Activated naive CD4-positive, alpha-beta T cell treated with anti-CD3 and anti-CD28 coated beads, Interleukin-2, amount 50 U/mL, for 72 hours (primary cell): ENCODE measurements around the gene IL15. TPM values are rescaled to one million over a fixed set of nuclear protein-coding genes. Genes with fewer than 3 reads are reported as not detected.
"Not testable (repeated sequence)": the region's sequence is repeated elsewhere in the genome, so short reads cannot be mapped to it uniquely, and the experiment has no call there.

Experiments used
- ATAC-seq, 2 donors: fragments of 150-1000 bp; cut with Tn5 transposase; 2 replicates each; pipeline ENCODE4 v1.10.0; 2021; ENCODE audit warnings: mild to moderate bottlenecking in 2 of 2, moderate library complexity in 2 of 2
- DNase-seq, 2 donors: peaks; one replicate each; pipeline ENCODE4 v3.0.0; 2021 to 2022; ENCODE audit warnings: low spot score in 2 of 2
- H3K27ac Mint-ChIP-seq, 2 donors: one replicate each; pipeline ENCODE4 v1.8.0; 2022; ENCODE audit warnings: mild to moderate bottlenecking in 2 of 2, mixed read lengths in 2 of 2
- H3K36me3 Mint-ChIP-seq, 2 donors: one replicate each; pipeline ENCODE4 v1.8.0; 2022; ENCODE audit warnings: mixed read lengths in 2 of 2
- H3K9me3 Mint-ChIP-seq, 2 donors: one replicate each; pipeline ENCODE4 v1.8.0; 2022; ENCODE audit warnings: mixed read lengths in 2 of 2
- total RNA-seq, 2 donors: library from RNA; stranded (reverse); gene quantifications; one replicate each; pipeline ENCODE4 v1.2.3, GENCODE V29; 2022

Gene IL15
- total RNA-seq, 2 donors from 2014 or later: 1.1 to 1.2 TPM

DNA sequence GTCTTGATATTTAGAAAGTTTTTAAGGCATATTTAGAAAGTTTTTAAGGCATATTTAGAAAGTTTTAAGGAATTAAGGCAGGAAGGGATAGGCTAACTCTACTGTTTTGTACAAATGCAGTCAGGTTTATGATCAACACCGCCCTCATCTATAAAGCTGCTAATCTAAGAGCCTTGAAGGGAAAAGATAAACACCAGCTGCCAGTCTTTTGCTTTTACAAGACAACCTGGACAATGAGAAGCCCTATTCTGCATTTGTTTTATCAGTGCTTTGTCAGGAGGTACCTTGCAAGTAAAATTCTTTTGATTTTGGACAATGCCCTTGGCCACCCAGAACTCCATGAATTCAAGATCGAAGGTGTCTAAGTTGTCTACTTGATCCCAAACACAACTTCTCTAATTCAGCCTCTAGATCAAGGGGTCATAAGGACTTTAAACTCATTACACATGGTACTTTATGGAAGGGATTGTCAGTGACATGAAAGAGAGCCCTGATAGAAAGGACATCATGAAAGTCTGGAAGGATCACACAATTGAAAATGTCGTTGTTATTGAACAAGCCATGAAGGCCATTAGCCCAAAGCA, 39.8 kb downstream of the IL15 start:
- ATAC-seq (no peak), DNase-seq (no peak)
- Mint-ChIP-seq H3K36me3 (no peaks in the 10 kb centered on the region), H3K27ac (no peak overlapping the region), H3K9me3 (no peaks in the 10 kb centered on the region)

- ATAC-seq: no peak
- H3K36me3 Mint-ChIP-seq: no peaks in the 10 kb centered on the region
- H3K27ac Mint-ChIP-seq: no peak overlapping the region
- no peaks in the 10 kb centered on the region for H3K9me3 Mint-ChIP-seq
- no peak for DNase-seq
Measured at GRCh38 chr4:141680060-141680459, 43.7 kb downstream of the IL15 start.

- Mint-ChIP-seq H3K9me3 (no peaks in the 10 kb centered on the region), H3K36me3 (no peaks in the 10 kb centered on the region), H3K27ac (no peak overlapping the region)
- ATAC-seq (no peak), DNase-seq (no peak)
Measured at GRCh38 chr4:141684785-141685184, 48.4 kb downstream of the IL15 start.

DNA sequence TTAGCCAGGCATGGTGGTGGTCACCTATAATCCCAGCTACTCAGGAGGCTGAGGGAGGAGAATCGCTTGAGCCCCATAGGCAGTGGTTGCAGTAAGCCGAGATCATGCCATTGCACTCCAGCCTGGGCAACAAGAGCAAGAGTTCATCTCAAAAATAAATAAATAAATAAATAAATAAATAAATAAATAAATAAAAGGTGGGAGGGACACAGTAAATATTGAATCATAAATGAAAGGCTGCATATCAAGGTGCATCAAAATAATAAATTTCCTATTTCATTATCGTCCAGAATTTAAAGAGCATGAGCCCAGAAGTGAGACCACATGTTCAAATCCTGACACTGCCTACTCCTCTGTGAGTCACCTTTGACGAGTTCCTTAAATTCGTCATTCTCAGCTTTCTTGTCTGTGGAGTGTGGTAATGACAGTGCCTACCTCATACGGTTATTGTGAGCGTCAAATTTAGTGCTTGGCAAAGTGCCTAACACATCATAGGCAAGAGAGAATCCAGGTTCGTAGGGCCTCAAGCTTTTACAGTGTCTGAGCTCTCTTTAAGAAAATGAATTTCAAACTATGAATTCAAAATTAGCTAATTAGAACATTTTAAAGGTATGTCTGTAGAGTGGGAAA, 49.9 kb downstream of the IL15 start:
- no peak overlapping the region for H3K27ac Mint-ChIP-seq
- H3K9me3 Mint-ChIP-seq: no peaks in the 10 kb centered on the region
- ATAC-seq (peak in 1 of 2 donors; percentile 52), DNase-seq (no peak)
- H3K36me3 Mint-ChIP-seq: no peaks in the 10 kb centered on the region

DNA sequence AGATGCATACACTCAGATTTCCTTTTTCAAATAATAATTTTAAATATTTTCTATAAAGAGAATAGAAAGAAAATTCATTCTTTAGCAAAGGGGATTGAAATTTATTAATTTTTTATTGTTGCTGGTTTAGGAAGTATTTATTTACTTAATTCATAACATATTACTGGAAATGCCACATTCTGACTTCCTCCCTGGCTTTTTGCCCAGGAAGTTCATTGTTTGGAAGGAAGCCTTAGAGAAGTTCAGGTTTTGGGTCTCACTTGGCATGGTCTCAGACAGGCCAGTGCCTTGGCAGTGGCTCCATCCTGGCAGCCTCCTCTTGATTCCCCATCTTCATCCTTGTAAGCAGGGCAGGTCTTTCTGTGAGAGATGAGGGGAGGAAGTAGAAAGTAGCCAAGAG, 50.5 kb downstream of the IL15 start:
- no peak for ATAC-seq
- Mint-ChIP-seq H3K27ac (no peak overlapping the region), H3K9me3 (no peaks in the 10 kb centered on the region), H3K36me3 (no peaks in the 10 kb centered on the region)
- DNase-seq: no peak

DNA sequence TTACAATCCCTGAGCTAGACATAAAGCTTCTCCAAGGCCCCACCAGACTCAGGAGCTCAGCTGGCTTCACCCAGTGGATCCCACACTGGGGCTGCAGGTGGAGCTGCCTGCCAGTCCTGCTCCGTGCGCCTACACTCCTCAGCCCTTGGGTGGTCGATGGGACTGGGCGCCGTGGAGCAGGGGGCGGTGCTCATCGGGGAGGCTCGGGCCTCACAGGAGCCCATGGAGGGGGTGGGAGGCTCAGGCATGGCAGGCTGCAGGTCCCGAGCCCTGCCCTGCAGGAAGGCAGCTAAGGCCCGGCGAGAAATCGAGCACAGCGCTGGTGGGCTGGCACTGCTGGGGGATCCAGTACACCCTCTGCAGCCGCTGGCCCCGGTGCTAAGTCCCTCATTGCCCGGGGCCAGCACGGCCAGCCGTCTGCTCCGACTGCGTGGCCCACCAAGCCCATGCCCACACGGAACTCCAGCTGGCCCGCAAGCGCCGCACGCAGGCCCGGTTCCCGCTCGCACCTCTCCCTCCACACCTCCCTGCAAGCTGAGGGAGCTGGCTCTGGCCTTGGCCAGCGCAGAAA, 53.4 kb downstream of the IL15 start:
- DNase-seq, H3K9me3 Mint-ChIP-seq, H3K36me3 Mint-ChIP-seq, ATAC-seq, H3K27ac Mint-ChIP-seq: not testable (repeated sequence)

DNA sequence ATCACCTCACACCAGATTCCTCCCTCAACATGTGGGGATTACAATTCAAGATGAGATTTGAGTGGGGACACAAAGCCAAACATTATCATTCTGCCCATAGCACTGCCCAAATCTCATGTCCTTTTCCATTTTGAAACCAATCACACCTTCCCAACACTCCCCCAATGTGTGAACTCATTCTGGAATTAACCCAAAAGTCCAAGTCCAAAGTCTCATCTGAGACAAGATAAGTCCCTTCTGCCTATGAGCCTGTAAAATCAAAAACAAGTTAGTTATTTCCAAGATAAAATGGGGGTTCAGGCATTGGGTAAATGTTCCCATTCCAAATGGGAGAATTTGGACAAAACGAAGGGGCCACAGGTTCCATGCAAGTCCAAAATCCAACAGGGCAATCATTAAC, 54.9 kb downstream of the IL15 start:
- not testable (repeated sequence) for H3K27ac Mint-ChIP-seq, DNase-seq, H3K36me3 Mint-ChIP-seq, ATAC-seq, H3K9me3 Mint-ChIP-seq

DNA sequence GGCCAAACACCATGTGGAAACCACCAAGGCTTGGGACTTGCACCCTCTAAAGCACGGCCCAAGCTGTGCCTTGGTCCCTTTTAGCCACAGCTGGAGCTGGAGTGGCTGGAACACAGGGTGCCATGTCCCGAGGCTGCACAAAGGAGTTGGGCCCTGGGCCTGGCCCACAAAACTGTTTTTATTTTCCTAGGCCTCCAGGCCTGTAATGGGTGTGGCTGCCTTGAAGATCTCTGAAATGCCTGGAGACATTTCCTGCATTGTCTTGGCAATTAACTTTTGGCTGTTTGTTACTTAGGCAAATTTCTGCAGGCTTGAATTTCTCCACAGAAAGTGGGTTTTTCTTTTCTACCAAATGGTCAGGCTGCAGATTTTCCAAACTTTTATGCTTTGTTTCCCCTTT, 55.7 kb downstream of the IL15 start:
- Mint-ChIP-seq H3K36me3 (no peaks in the 10 kb centered on the region), H3K9me3 (no peaks in the 10 kb centered on the region), H3K27ac (no peak overlapping the region)
- ATAC-seq (no peak), DNase-seq (no peak)

DNA sequence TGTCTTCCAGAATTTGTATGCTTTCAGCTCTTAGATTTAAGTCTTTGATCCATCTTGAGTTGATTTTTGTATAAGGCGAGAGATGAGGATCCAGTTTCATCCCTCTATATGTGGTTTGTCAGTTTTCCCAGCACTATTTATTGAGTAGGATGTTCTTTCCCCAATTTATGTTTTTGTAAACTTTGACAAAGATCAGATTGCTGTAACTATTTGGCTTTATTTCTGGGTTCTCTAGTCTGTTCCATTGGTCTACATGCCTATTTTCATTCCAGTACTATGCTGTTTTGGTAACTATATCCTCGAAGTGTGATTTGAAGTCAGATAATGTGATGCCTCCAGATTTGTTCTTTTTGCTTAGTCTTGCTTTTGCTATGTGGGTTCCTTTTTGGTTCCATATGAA, 60.7 kb downstream of the IL15 start:
- Mint-ChIP-seq H3K27ac (no peak overlapping the region), H3K9me3 (no peaks in the 10 kb centered on the region), H3K36me3 (no peaks in the 10 kb centered on the region)
- ATAC-seq (no peak), DNase-seq (no peak)

DNA sequence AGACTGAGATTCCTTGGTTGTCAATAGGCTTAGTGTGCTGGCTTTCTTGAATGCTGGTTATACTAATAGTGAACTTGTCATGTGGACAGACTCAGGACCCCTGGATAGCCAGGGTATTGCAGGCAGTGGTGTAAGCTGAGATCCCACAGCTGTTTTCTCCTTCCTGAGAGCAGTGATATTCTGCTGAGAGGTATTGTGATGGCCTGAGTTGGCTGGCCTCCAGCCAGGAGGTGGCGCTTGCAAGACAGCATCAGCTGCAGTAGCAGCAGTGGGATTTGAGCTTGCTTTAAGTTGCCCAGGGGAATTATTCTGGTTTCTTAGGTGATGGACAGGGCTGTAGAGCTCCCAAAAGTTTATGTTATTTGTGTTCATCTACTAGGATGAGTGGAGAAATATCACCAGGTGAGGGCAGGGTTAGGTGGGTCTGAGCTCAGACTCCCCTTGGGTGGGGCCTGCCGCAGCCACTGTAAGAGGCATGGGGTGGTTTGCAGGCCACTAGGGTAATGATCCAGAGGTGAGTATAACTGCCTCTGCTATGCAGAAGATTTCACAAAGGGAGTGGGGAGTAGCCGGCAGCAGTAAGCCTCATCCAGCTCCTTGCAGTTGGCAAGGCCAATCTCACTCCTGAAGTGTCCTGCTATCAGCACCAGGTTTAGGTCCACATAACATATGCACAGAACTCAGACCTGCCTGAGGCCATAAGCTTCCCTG, 66.2 kb downstream of the IL15 start:
- no peak for ATAC-seq
- no peak overlapping the region for H3K27ac Mint-ChIP-seq
- H3K9me3 Mint-ChIP-seq: peaks cover 0 to 8% of the 10 kb centered on the region in 2 donors

DNA sequence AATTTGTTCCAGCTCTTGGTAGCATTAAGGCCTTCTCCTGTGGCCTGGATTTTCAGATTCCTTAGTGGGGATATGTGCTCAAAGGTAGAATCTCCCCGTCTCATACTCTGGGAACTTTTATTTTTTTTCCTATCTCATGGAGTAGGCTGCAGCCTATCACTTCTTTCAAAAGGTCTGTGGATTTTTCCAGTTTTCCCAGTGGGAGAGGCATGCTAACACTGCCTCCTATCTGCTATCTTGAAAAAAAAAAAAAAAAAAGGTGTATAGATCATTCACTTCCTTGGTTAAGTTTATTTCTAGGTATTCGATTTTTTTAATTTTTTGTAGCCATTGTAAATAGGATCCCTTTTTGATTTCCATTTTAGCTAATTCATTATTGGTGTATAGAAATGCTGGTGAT, 67.1 kb downstream of the IL15 start:
- Mint-ChIP-seq H3K27ac (no peak overlapping the region), H3K36me3 (peaks cover 0 to 7% of the 10 kb centered on the region in 2 donors), H3K9me3 (peaks cover 0 to 12% of the 10 kb centered on the region in 2 donors)
- ATAC-seq (no peak), DNase-seq (no peak)

More for the DNA sequence above, 66.2 kb downstream of the IL15 start:
- no peak for DNase-seq
- peaks cover 0 to 5% of the 10 kb centered on the region in 2 donors for H3K36me3 Mint-ChIP-seq

DNA sequence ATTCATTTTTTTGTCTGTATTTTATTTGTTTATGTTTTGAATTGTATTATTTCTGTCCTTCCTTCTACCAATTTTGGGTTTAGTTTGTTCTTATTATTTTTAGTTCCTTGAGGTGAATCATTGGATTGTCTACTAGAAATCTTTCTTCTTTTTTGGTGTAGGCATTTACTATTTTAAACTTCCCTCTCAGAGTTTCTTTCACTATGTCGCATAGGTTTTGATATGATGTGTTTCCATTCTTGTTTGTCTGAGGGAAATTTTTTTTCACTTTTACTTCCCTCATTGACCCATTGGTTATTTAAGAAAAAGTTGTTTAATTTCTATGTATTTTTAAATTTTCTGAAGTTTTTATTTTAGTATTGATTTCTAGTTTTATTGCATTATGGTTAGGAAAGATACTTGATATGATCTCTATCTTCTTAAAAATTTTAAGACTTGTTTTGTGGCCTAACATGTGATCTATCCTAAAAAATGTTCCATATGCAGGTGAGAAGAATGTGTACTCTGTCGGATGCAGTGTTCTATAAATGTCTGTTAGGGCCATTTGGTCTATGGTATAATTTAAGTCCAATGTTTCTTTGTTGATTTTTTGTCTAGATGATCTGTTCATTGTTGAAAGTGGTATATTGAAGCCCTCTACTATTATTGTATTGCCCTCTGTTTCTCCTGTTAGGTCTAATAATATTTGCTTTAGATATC, 68.8 kb downstream of the IL15 start:
- no peak for DNase-seq
- H3K36me3 Mint-ChIP-seq: peaks cover 0 to 7% of the 10 kb centered on the region in 2 donors
- H3K27ac Mint-ChIP-seq: no peak overlapping the region
- peaks cover 0 to 14% of the 10 kb centered on the region in 2 donors for H3K9me3 Mint-ChIP-seq
- ATAC-seq: no peak

DNA sequence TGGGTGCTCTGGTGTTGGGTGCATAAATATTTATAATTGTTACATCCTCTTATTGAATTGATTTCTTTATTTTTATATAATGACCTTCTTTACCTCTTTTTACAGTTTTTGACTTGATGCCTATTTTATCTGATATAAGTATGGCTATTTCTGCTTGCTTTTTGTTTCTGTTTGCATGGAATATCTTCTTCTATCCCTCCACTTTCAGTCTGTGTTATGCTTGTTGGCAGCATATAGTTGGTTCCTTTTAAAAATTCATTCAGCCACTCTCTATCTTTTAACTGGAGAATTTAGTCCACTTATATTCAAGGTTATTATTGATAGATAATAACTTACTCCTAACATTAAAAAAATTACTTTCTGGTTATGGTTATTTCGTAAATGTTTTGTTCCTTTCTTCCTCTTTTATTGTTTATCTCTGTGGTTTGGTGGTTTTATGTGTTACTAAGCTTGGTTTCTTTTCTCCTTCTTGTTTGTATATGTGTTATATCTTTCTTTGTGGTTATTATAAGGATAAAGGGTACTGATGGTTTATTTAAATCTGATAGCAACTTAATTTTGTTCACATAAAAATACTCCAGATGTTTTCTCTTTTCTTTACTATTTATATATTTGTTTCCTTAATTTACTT, 69.5 kb downstream of the IL15 start:
- ATAC-seq (no peak), DNase-seq (no peak)
- Mint-ChIP-seq H3K9me3 (peaks cover 0 to 14% of the 10 kb centered on the region in 2 donors), H3K27ac (no peak overlapping the region), H3K36me3 (peaks cover 0 to 7% of the 10 kb centered on the region in 2 donors)

GRCh38 chr4:141706445-141706844, 70.1 kb downstream of the IL15 start:
- ATAC-seq (no peak), DNase-seq (no peak)
- peaks cover 0 to 14% of the 10 kb centered on the region in 2 donors for H3K9me3 Mint-ChIP-seq
- H3K36me3 Mint-ChIP-seq: peaks cover 0 to 7% of the 10 kb centered on the region in 2 donors
- H3K27ac Mint-ChIP-seq: no peak overlapping the region

GRCh38 chr4:141711211-141711610, 74.8 kb downstream of the IL15 start:
- Mint-ChIP-seq H3K36me3 (peaks cover 0 to 7% of the 10 kb centered on the region in 2 donors), H3K9me3 (peaks cover 0 to 10% of the 10 kb centered on the region in 2 donors), H3K27ac (no peak overlapping the region)
- ATAC-seq (no peak), DNase-seq (no peak)

GRCh38 chr4:141713185-141713584, 76.8 kb downstream of the IL15 start:
- ATAC-seq: no peak
- H3K27ac Mint-ChIP-seq: no peak overlapping the region

More at GRCh38 chr4:141713185-141713584, 76.8 kb downstream of the IL15 start:
- Mint-ChIP-seq H3K9me3 (peaks cover 0 to 7% of the 10 kb centered on the region in 2 donors), H3K36me3 (no peaks in the 10 kb centered on the region)
- no peak for DNase-seq
